Peyer's patch (tissue), 4 donors: ENCODE data around the gene AJM1. TPM values are rescaled to one million over a fixed set of nuclear protein-coding genes. Genes with fewer than 3 reads are reported as not detected.

Source experiments
- DNase-seq, 3 donors: peaks; one replicate each; pipeline ENCODE4 v3.0.0-alpha.2; 2017 to 2019
- H3K27ac ChIP-seq, 4 donors: fragments of 200-600 bp; sonication (generic); one replicate each; pipeline ENCODE4 v1.5.1; 2016 to 2019
- H3K27me3 ChIP-seq, 2 donors: fragments of 200-600 bp; sonication (generic); one replicate each; pipeline ENCODE4 v1.5.1; 2019
- H3K36me3 ChIP-seq, 3 donors: fragments of 200-600 bp; sonication (generic); one replicate each; pipeline ENCODE4 v1.5.1; 2016 to 2019
- H3K4me1 ChIP-seq, 4 donors: fragments of 200-600 bp; sonication (generic); one replicate each; pipeline ENCODE4 v1.5.1; 2016 to 2019
- H3K4me3 ChIP-seq, 4 donors: fragments of 200-600 bp; sonication (generic); 1 replicate in 3 of 4; 2 replicates in 1 of 4; pipeline ENCODE4 v1.5.1; 2016 to 2019; ENCODE audit warnings: mild to moderate bottlenecking in 1 of 4
- H3K9me3 ChIP-seq, 4 donors: fragments of 200-600 bp; sonication (generic); one replicate each; pipeline ENCODE4 v1.5.1; 2016 to 2019; ENCODE audit warnings: mild to moderate bottlenecking in 1 of 4
- CTCF ChIP-seq, 6 experiments: fragments of 450-650 bp in 4 of 6; fragments of 200-600 bp in 2 of 6; sonication (generic) in 1 of 6; IDR thresholded peaks; one replicate each; pipeline ENCODE4 v1.5.1; 2017 to 2019; ENCODE audit warnings: antibody characterized with exemption in 6 of 6, mild to moderate bottlenecking in 3 of 6, moderate library complexity in 1 of 6
- POLR2A ChIP-seq, 2 donors: fragments of 450-650 bp; IDR thresholded peaks; one replicate each; pipeline ENCODE4 v1.5.1; 2017; ENCODE audit warnings: antibody characterized with exemption in 2 of 2, mild to moderate bottlenecking in 2 of 2, moderate library complexity in 2 of 2
- total RNA-seq, 4 donors: library from RNA; depleted of rRNA; stranded (reverse); fragments of >200 nt; gene quantifications; one replicate each; pipeline ENCODE4 v1.1.0, GENCODE V29; 2016

AJM1 gene
- total RNA-seq, 4 donors from 2014 or later: 4.1 to 17.4 (median 9.2) TPM

GRCh38 chr9:136856541-136857141 is 14.4 kb downstream of the AJM1 start:
- no peak overlapping the region for H3K4me3 ChIP-seq
- peaks cover 0 to 55% (median 11%) of the 10 kb centered on the region in 4 donors for H3K4me1 ChIP-seq
- peak overlapping the region in 2 of 4 donors; percentile 83 to 96 for H3K27ac ChIP-seq

GRCh38 chr9:136857166-136857565 is 14.9 kb downstream of the AJM1 start:
- no peaks in the 10 kb centered on the region for H3K9me3 ChIP-seq
- TF ChIP-seq CTCF (IDR thresholded peaks at IDR 0.05) (no peak), POLR2A (IDR thresholded peaks at IDR 0.05) (no peak)
- H3K27me3 ChIP-seq: no peaks in the 10 kb centered on the region
- peak overlapping the region in 3 of 4 donors; percentile 83 to 96 (median 91) for H3K27ac ChIP-seq
- H3K4me1 ChIP-seq: peaks cover 0 to 55% (median 10%) of the 10 kb centered on the region in 4 donors
- H3K36me3 ChIP-seq: peaks cover 0 to 14% (median 0%) of the 10 kb centered on the region in 3 donors
- no peak overlapping the region for H3K4me3 ChIP-seq
- peak in 1 of 3 donors; percentile 45 for DNase-seq

More at GRCh38 chr9:136856541-136857141, 14.4 kb downstream of the AJM1 start:
- Histone ChIP-seq H3K27me3 (no peaks in the 10 kb centered on the region), H3K36me3 (peaks cover 0 to 9% (median 0%) of the 10 kb centered on the region in 3 donors), H3K9me3 (no peaks in the 10 kb centered on the region)
- TF ChIP-seq CTCF (IDR thresholded peaks at IDR 0.05) (peak in 1 of 6 experiments; percentile 4), POLR2A (IDR thresholded peaks at IDR 0.05) (no peak)
- no peak for DNase-seq

GRCh38 chr9:136857581-136858412 is 15.5 kb downstream of the AJM1 start:
- Histone ChIP-seq H3K4me3 (no peak overlapping the region), H3K27ac (peak overlapping the region in 3 of 4 donors; percentile 83 to 96 (median 91)), H3K9me3 (no peaks in the 10 kb centered on the region), H3K27me3 (no peaks in the 10 kb centered on the region), H3K36me3 (peaks cover 0 to 21% (median 0%) of the 10 kb centered on the region in 3 donors), H3K4me1 (peaks cover 0 to 55% (median 10%) of the 10 kb centered on the region in 4 donors)
- TF ChIP-seq CTCF (IDR thresholded peaks at IDR 0.05) (peak in 3 of 6 experiments; percentile 31 to 35 (median 31)), POLR2A (IDR thresholded peaks at IDR 0.05) (peak in 1 of 2 donors; percentile 40)
- DNase-seq: peak in 2 of 3 donors; percentile 77 to 86

DNA sequence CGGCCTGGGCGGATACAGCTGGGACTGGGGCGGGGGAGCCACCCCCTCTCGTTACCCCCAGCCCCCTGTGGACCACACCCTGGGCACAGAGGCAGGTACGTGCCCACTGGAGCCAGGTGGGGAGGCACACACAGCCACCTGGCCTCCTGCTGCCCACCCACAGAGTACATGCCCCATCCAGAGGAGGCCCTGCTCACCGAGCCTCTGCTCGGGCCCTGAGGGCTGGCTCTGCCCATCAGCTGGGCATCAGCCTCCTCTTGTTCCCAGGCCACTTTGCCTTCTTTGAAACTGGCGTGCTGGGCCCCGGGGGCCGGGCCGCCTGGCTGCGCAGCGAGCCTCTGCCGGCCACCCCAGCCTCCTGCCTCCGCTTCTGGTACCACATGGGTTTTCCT is 16.2 kb downstream of the AJM1 start:
- Histone ChIP-seq H3K4me3 (no peak overlapping the region), H3K9me3 (no peaks in the 10 kb centered on the region), H3K27me3 (no peaks in the 10 kb centered on the region), H3K4me1 (peaks cover 0 to 55% (median 10%) of the 10 kb centered on the region in 4 donors), H3K36me3 (peaks cover 0 to 27% (median 0%) of the 10 kb centered on the region in 3 donors), H3K27ac (peak overlapping the region in 3 of 4 donors; percentile 83 to 96 (median 91))
- TF ChIP-seq POLR2A (IDR thresholded peaks at IDR 0.05) (no peak), CTCF (IDR thresholded peaks at IDR 0.05) (no peak)
- DNase-seq: peak in 1 of 3 donors; percentile 44

- peak overlapping the region in 3 of 4 donors; percentile 83 to 96 (median 91) for H3K27ac ChIP-seq
- H3K36me3 ChIP-seq: peaks cover 0 to 31% (median 0%) of the 10 kb centered on the region in 3 donors
- peak in 1 of 2 donors; percentile 71 for TF ChIP-seq POLR2A (IDR thresholded peaks at IDR 0.05)
- no peak for TF ChIP-seq CTCF (IDR thresholded peaks at IDR 0.05)
- peak overlapping the region in 2 of 4 donors; percentile 26 to 36 for H3K4me3 ChIP-seq
- DNase-seq: peak in 2 of 3 donors; percentile 93 to 94
- peaks cover 0 to 55% (median 10%) of the 10 kb centered on the region in 4 donors for H3K4me1 ChIP-seq
- no peaks in the 10 kb centered on the region for H3K9me3 ChIP-seq
- no peaks in the 10 kb centered on the region for H3K27me3 ChIP-seq
Observed at GRCh38 chr9:136858844-136859757, 16.8 kb downstream of the AJM1 start.
